OCI-LY1 (cell line): ENCODE results near the gene PDCD1.

Experiments used
- H2AFZ ChIP-seq: fragments of 200-600 bp; sonication (generic), shearing (Covaris generic); 2 replicates; pipeline ENCODE4 v1.6.0; 2014; ENCODE audit warnings: antibody characterized with exemption, mild to moderate bottlenecking, low read length
- H3F3A ChIP-seq: fragments of 200-600 bp; sonication (generic), shearing (Covaris generic); 2 replicates; pipeline ENCODE4 v1.6.0; 2014; ENCODE audit warnings: mild to moderate bottlenecking, antibody characterized with exemption, low read length, moderate library complexity; ENCODE audit not compliant: insufficient read depth
- H3K27ac ChIP-seq: fragments of 200-600 bp; sonication (generic); 2 replicates; pipeline ENCODE4 v1.5.1; 2014; ENCODE audit warnings: low read length, mixed run types, mild to moderate bottlenecking, low read depth; ENCODE audit not compliant: poor library complexity, severe bottlenecking
- H3K27me3 ChIP-seq: fragments of 200-600 bp; sonication (generic); 2 replicates; pipeline ENCODE4 v1.6.0; 2014; ENCODE audit warnings: antibody characterized with exemption, mild to moderate bottlenecking, low read length, moderate library complexity; ENCODE audit not compliant: insufficient read depth
- H3K36me3 ChIP-seq: fragments of 200-600 bp; sonication (generic); 2 replicates; pipeline ENCODE4 v1.6.1; 2014; ENCODE audit warnings: mild to moderate bottlenecking, antibody characterized with exemption, low read length, moderate library complexity, mixed read lengths; ENCODE audit not compliant: insufficient read depth
- H3K4me1 ChIP-seq: fragments of 200-600 bp; sonication (generic); 2 replicates; pipeline ENCODE4 v1.5.1; 2014; ENCODE audit warnings: mild to moderate bottlenecking, low read length, moderate library complexity; ENCODE audit not compliant: insufficient read depth, severe bottlenecking
- H3K4me2 ChIP-seq: fragments of 200-600 bp; sonication (generic), shearing (Covaris generic); 2 replicates; pipeline ENCODE4 v1.6.1; 2014; ENCODE audit warnings: low read length
- H3K4me3 ChIP-seq: fragments of 200-600 bp; sonication (generic); 2 replicates; pipeline ENCODE4 v1.5.1; 2014; ENCODE audit warnings: low read length, low read depth, mild to moderate bottlenecking, mixed read lengths; ENCODE audit not compliant: poor library complexity, severe bottlenecking
- H3K79me2 ChIP-seq: fragments of 200-600 bp; shearing (Covaris generic); 2 replicates; pipeline ENCODE4 v1.6.1; 2016; ENCODE audit warnings: mixed run types, low read length, mixed read lengths; ENCODE audit not compliant: insufficient read depth
- H3K9ac ChIP-seq: fragments of 200-600 bp; sonication (generic), shearing (Covaris generic); 2 replicates; pipeline ENCODE4 v1.6.1; 2014; ENCODE audit warnings: mild to moderate bottlenecking, low read length, mixed read lengths
- H3K9me2 ChIP-seq: fragments of 200-600 bp; sonication (generic), shearing (Covaris generic); 2 replicates; pipeline ENCODE4 v1.6.1; 2014; ENCODE audit warnings: low read depth, mild to moderate bottlenecking, low read length, mixed read lengths
- H3K9me3 ChIP-seq: fragments of 200-600 bp; shearing (Covaris generic); 2 replicates; pipeline ENCODE4 v1.6.1; 2014; ENCODE audit warnings: low read length, mixed read lengths
- H4K20me1 ChIP-seq: fragments of 200-600 bp; sonication (generic), shearing (Covaris generic); 2 replicates; pipeline ENCODE4 v1.6.0; 2016; ENCODE audit warnings: mild to moderate bottlenecking, low read length; ENCODE audit not compliant: insufficient read depth
- CTCF ChIP-seq: fragments of 200-600 bp; sonication (generic), shearing (Covaris generic); IDR thresholded peaks from 2 replicates; pipeline ENCODE4 v1.5.1; 2017; ENCODE audit warnings: mild to moderate bottlenecking, antibody characterized with exemption, low read length, moderate library complexity, mixed read lengths
- EZH2 ChIP-seq: fragments of 200-600 bp; sonication (generic), shearing (Covaris generic); IDR thresholded peaks from 2 replicates; pipeline ENCODE4 v1.8.0; 2017; ENCODE audit warnings: borderline replicate concordance, mixed run types, mild to moderate bottlenecking, antibody characterized with exemption, low read length, moderate library complexity, mixed read lengths

PDCD1 gene

GRCh38 chr2:241810307-241811200 lies 48.1 kb downstream of the PDCD1 start:
- no peaks in the 10 kb centered on the region for H3K79me2 ChIP-seq

GRCh38 chr2:241809383-241810306 lies 49.0 kb downstream of the PDCD1 start:
- Histone ChIP-seq H3K9me3 (no peaks in the 10 kb centered on the region), H3K4me3 (no peak overlapping the region), H3K9ac (no peak overlapping the region), H3K4me1 (no peaks in the 10 kb centered on the region), H3K27ac (no peak overlapping the region), H2AFZ (no peak overlapping the region), H3K27me3 (no peaks in the 10 kb centered on the region), H3F3A (no peaks in the 10 kb centered on the region), H3K9me2 (no peaks in the 10 kb centered on the region), H3K4me2 (no peak overlapping the region), H3K36me3 (no peaks in the 10 kb centered on the region), H4K20me1 (no peaks in the 10 kb centered on the region), H3K79me2 (no peaks in the 10 kb centered on the region)
- TF ChIP-seq CTCF: no peak
- TF ChIP-seq EZH2: no peak

More at GRCh38 chr2:241810307-241811200, 48.1 kb downstream of the PDCD1 start:
- Histone ChIP-seq H3K9me3 (no peaks in the 10 kb centered on the region), H3K9me2 (no peaks in the 10 kb centered on the region), H3K4me3 (no peak overlapping the region), H2AFZ (no peak overlapping the region), H3K27me3 (no peaks in the 10 kb centered on the region), H4K20me1 (no peaks in the 10 kb centered on the region), H3K4me1 (no peaks in the 10 kb centered on the region), H3K9ac (no peak overlapping the region), H3F3A (no peaks in the 10 kb centered on the region), H3K36me3 (no peaks in the 10 kb centered on the region), H3K4me2 (no peak overlapping the region), H3K27ac (no peak overlapping the region)
- no peak for TF ChIP-seq CTCF
- TF ChIP-seq EZH2: no peak

- H3K4me3 ChIP-seq: no peak within 1 kb of the TSS
- no peaks in the 10 kb centered on the region for H3K9me3 ChIP-seq
- H3K9ac ChIP-seq: no peak within 1 kb of the TSS
- H3K4me2 ChIP-seq: no peak within 1 kb of the TSS
- H3K79me2 ChIP-seq: no peaks in the 10 kb centered on the region
- peaks cover 3% of the 10 kb centered on the region for H3K4me1 ChIP-seq
- TF ChIP-seq CTCF (no peak), EZH2 (no peak)
- no peaks in the 10 kb centered on the region for H3F3A ChIP-seq
- no peak within 1 kb of the TSS for H2AFZ ChIP-seq
- no peaks in the 10 kb centered on the region for H4K20me1 ChIP-seq
- no peak within 1 kb of the TSS for H3K27ac ChIP-seq
- no peaks in the 10 kb centered on the region for H3K36me3 ChIP-seq
- H3K27me3 ChIP-seq: no peaks in the 10 kb centered on the region
- no peaks in the 10 kb centered on the region for H3K9me2 ChIP-seq
Observed at GRCh38 chr2:241808721-241809382, 49.8 kb downstream of the PDCD1 start, which contains the start of gene NEU4. Gene NEU4, plus strand, starts transcription at chr2:241809193. Its CDS starts 5,292 bp downstream, at chr2:241814485.
